MM.1S (cell line): ENCODE data around the gene LYPD3.

Experiments
- EZH2 ChIP-seq: fragments of 300-600 bp; sonication (generic); optimal IDR thresholded peaks from 2 replicates; pipeline ENCODE3; 2017; ENCODE audit warnings: low read depth, mild to moderate bottlenecking, antibody characterized with exemption, low read length, mixed read lengths
- TF ChIP-seq, protein P1 (sequence below): fragments of 300-600 bp; sonication (generic); IDR thresholded peaks from 2 replicates; pipeline ENCODE4 v1.5.1; 2016; ENCODE audit warnings: antibody characterized with exemption, low read length, mixed read lengths

DNA sequence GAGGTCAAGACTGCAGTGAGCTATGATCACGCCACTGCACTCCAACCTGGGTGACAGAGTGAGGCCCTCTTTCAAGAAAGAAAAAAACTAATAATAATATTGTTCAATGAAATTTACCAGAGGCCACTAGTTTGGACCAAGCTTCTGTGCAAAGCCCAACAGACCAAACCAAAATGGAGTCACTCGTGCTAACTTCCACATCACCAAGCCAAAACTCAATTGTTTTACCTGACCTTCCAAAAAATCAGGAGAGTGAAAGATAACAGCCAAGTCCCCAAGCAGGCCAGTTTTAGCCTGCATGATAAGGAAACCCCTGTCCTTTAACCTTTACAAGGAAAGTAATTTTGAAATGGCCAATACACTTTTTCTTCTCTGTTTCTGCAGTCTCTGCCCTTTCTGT, 20.0 kb downstream of the LYPD3 start:
- TF ChIP-seq, protein P1, sequence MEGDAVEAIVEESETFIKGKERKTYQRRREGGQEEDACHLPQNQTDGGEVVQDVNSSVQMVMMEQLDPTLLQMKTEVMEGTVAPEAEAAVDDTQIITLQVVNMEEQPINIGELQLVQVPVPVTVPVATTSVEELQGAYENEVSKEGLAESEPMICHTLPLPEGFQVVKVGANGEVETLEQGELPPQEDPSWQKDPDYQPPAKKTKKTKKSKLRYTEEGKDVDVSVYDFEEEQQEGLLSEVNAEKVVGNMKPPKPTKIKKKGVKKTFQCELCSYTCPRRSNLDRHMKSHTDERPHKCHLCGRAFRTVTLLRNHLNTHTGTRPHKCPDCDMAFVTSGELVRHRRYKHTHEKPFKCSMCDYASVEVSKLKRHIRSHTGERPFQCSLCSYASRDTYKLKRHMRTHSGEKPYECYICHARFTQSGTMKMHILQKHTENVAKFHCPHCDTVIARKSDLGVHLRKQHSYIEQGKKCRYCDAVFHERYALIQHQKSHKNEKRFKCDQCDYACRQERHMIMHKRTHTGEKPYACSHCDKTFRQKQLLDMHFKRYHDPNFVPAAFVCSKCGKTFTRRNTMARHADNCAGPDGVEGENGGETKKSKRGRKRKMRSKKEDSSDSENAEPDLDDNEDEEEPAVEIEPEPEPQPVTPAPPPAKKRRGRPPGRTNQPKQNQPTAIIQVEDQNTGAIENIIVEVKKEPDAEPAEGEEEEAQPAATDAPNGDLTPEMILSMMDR: no peak
- TF ChIP-seq EZH2: no peak
